Neuronal stem cell (in vitro differentiated cells): ENCODE results near the gene TMEM176B.

Source experiments
- DNase-seq: peaks from one replicate; pipeline ENCODE4 v3.0.0-alpha.2; 2013; ENCODE audit warnings: low spot score
- H2AFZ ChIP-seq: one replicate; pipeline ENCODE4 v1.6.1; 2013; ENCODE audit warnings: mild to moderate bottlenecking, low read length, inconsistent platforms
- H2AK5ac ChIP-seq: 2 replicates; pipeline ENCODE4 v1.6.1; 2013; ENCODE audit warnings: low read depth, mild to moderate bottlenecking, inconsistent platforms, low read length, moderate library complexity, mixed read lengths
- H2BK120ac ChIP-seq: 2 replicates; pipeline ENCODE4 v1.6.1; 2013; ENCODE audit warnings: low read depth, mild to moderate bottlenecking, inconsistent platforms, low read length, moderate library complexity, mixed read lengths
- H2BK12ac ChIP-seq: one replicate; pipeline ENCODE4 v1.6.1; 2013; ENCODE audit warnings: low read length, inconsistent platforms
- H2BK15ac ChIP-seq: 2 replicates; pipeline ENCODE4 v1.6.1; 2013; ENCODE audit warnings: mild to moderate bottlenecking, low read length, inconsistent platforms, mixed read lengths
- H2BK5ac ChIP-seq: one replicate; pipeline ENCODE4 v1.6.1; 2013; ENCODE audit warnings: inconsistent platforms, mild to moderate bottlenecking, low read length, moderate library complexity
- H3K14ac ChIP-seq: one replicate; pipeline ENCODE4 v1.6.1; 2013; ENCODE audit warnings: low read length, inconsistent platforms
- H3K18ac ChIP-seq: 2 replicates; pipeline ENCODE4 v1.6.1; 2013; ENCODE audit warnings: low read length, inconsistent platforms
- H3K23ac ChIP-seq: 2 replicates; pipeline ENCODE4 v1.6.1; 2013; ENCODE audit warnings: low read depth, mild to moderate bottlenecking, mixed read lengths, low read length, inconsistent platforms; ENCODE audit not compliant: poor library complexity
- H3K27ac ChIP-seq: replicated peaks from 3 replicates; pipeline ENCODE4 v1.5.1; 2013; ENCODE audit warnings: low read length, inconsistent platforms
- H3K27me3 ChIP-seq, 3 experiments: 2 replicates each; pipeline ENCODE4 v1.6.1; 2013; ENCODE audit warnings: low read length in 3 of 3, mild to moderate bottlenecking in 2 of 3, inconsistent platforms in 1 of 3, low read depth in 1 of 3, mixed read lengths in 1 of 3, moderate library complexity in 1 of 3; ENCODE audit not compliant: control insufficient read depth in 3 of 3, insufficient read depth in 3 of 3
- H3K36me3 ChIP-seq, 2 donors: replicated peaks in 1 of 2; 2 replicates each; pipeline ENCODE4 v1.6.1; 2013; ENCODE audit warnings: low read length in 2 of 2; ENCODE audit not compliant: control insufficient read depth in 2 of 2, insufficient read depth in 2 of 2
- H3K4ac ChIP-seq: 2 replicates; pipeline ENCODE4 v1.6.1; 2013; ENCODE audit warnings: inconsistent platforms, mild to moderate bottlenecking, low read length, moderate library complexity
- H3K4me1 ChIP-seq, 2 donors: 1 replicate in 1 of 2; 2 replicates in 1 of 2; pipeline ENCODE4 v1.6.1; 2013; ENCODE audit warnings: low read length in 2 of 2, low read depth in 1 of 2; ENCODE audit not compliant: control insufficient read depth in 2 of 2, insufficient read depth in 1 of 2
- H3K4me2 ChIP-seq: one replicate; pipeline ENCODE4 v1.6.1; 2013; ENCODE audit warnings: mild to moderate bottlenecking, low read length, inconsistent platforms; ENCODE audit not compliant: insufficient read depth, poor library complexity, severe bottlenecking
- H3K4me3 ChIP-seq, 2 donors: 2 replicates each; pipeline ENCODE4 v1.5.1; 2013; ENCODE audit warnings: low read length in 2 of 2, mild to moderate bottlenecking in 2 of 2, inconsistent platforms in 1 of 2, moderate library complexity in 1 of 2
- H3K79me1 ChIP-seq: one replicate; pipeline ENCODE4 v1.6.1; 2013; ENCODE audit warnings: low read depth, mild to moderate bottlenecking, inconsistent platforms, low read length, moderate library complexity
- H3K9ac ChIP-seq: one replicate; pipeline ENCODE4 v1.6.1; 2013; ENCODE audit warnings: mild to moderate bottlenecking, low read depth, low read length, inconsistent platforms; ENCODE audit not compliant: poor library complexity
- H3K9me3 ChIP-seq, 2 donors: replicated peaks in 1 of 2; 2 replicates each; pipeline versions ENCODE3 to v1.6.1; 2013; ENCODE audit warnings: low read length in 2 of 2, mild to moderate bottlenecking in 2 of 2, inconsistent platforms in 1 of 2, low read depth in 1 of 2, mixed read lengths in 1 of 2, moderate library complexity in 1 of 2; ENCODE audit not compliant: control insufficient read depth in 2 of 2, insufficient read depth in 1 of 2
- H4K8ac ChIP-seq: one replicate; pipeline ENCODE4 v1.6.1; 2013; ENCODE audit warnings: low read depth, mild to moderate bottlenecking, inconsistent platforms, low read length, moderate library complexity
- H4K91ac ChIP-seq: one replicate; pipeline ENCODE4 v1.6.1; 2013; ENCODE audit warnings: low read length, low read depth, mild to moderate bottlenecking, inconsistent platforms; ENCODE audit not compliant: poor library complexity
- WGBS, 2 donors: extraction: QIAGEN DNeasy Blood & Tissue Kit; methylation state at CpG; one replicate each; pipeline ENCODE4 v1.1.7; 2013; ENCODE audit warnings: missing lambda C conversion rate in 2 of 2, mixed read lengths in 1 of 2; ENCODE audit not compliant: insufficient read length in 2 of 2, insufficient replicate concordance in 1 of 2; ENCODE audit errors: extremely low coverage in 2 of 2; 5-methylcytosine and 5-hydroxymethylcytosine counted together

The TMEM176B gene

DNA sequence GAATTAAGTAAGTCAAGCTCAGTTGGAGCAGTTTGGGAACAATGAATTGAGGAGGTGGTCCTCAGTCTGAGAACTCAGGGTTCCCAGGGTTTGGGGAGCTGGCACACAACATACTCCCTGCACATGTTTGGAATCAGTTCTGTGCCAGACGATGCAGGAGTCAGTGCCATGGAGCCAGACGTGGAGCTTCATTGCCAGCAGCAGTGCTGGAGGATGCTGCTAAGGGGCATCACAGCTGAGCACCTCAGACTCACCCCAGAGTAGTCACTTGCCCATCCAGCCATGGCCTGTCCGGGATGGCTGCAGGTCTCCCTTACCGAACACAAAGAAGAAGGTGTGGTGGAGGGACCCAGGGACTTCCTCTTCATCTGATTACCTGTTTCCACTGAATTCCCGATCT, 55.1 kb downstream of the TMEM176B start:
- no peak overlapping the region for H4K91ac ChIP-seq

DNA sequence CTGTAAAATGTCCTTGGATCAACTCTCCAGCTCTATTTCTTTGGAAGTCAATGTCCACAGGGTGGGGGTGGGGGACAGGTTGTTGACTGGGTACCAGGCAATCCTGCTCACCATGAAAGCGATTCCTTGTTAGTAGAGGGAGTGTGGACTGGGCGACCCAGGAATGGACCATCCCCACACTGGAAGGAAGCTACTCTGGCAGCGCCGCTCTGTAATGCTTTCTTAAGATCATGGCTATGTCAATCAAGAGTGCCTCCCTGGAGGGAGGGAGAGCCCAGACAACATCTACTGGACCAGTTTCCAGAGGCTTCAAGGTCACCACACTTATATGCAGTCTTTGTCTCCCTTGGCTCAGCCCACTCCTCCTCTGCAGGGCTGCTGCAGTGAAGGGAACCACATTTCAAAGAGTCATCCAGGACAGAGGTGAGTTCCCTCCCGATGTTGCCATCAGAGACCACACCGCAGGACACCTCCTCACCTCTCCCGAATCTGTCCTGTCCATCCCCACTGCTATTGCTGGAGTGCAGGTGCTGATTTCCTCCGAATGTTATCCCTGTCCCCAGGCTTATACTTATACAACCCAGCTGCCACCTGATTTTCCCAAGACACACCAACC, 56.0 kb downstream of the TMEM176B start:
- Histone ChIP-seq H3K4ac (no peak overlapping the region), H4K8ac (no peak overlapping the region), H2BK5ac (no peak overlapping the region), H3K9ac (no peak overlapping the region), H3K27me3 (no peaks in the 10 kb centered on the region), H4K91ac (no peak overlapping the region), H3K27ac (no peak overlapping the region), H2BK15ac (no peak overlapping the region), H2BK12ac (no peak overlapping the region), H2AK5ac (no peak overlapping the region), H3K23ac (no peak overlapping the region), H3K14ac (no peak overlapping the region), H3K79me1 (no peaks in the 10 kb centered on the region), H2BK120ac (no peak overlapping the region), H3K4me3 (no peak overlapping the region), H2AFZ (no peak overlapping the region), H3K9me3 (no peaks in the 10 kb centered on the region), H3K36me3 (no peaks in the 10 kb centered on the region), H3K4me2 (no peak overlapping the region), H3K4me1 (no peaks in the 10 kb centered on the region), H3K18ac (no peak overlapping the region)
- DNase-seq = no peak
- WGBS, 2 donors = no CpG with 5 or more reads among the region's 8 CpGs

More for the DNA sequence above, 55.1 kb downstream of the TMEM176B start:
- Histone ChIP-seq H3K9ac (no peak overlapping the region), H3K27me3 (no peaks in the 10 kb centered on the region), H3K9me3 (no peaks in the 10 kb centered on the region), H2BK12ac (no peak overlapping the region), H2AK5ac (no peak overlapping the region), H3K23ac (no peak overlapping the region), H4K8ac (no peak overlapping the region), H3K79me1 (no peaks in the 10 kb centered on the region), H2BK5ac (no peak overlapping the region), H3K18ac (no peak overlapping the region), H2BK15ac (no peak overlapping the region), H3K4me3 (no peak overlapping the region), H3K4me1 (no peaks in the 10 kb centered on the region), H3K14ac (no peak overlapping the region), H2AFZ (no peak overlapping the region), H3K4ac (no peak overlapping the region), H3K4me2 (no peak overlapping the region), H3K36me3 (no peaks in the 10 kb centered on the region), H2BK120ac (no peak overlapping the region), H3K27ac (no peak overlapping the region)
- no peak for DNase-seq
- WGBS, 2 donors = no CpG with 5 or more reads among the region's 5 CpGs

DNA sequence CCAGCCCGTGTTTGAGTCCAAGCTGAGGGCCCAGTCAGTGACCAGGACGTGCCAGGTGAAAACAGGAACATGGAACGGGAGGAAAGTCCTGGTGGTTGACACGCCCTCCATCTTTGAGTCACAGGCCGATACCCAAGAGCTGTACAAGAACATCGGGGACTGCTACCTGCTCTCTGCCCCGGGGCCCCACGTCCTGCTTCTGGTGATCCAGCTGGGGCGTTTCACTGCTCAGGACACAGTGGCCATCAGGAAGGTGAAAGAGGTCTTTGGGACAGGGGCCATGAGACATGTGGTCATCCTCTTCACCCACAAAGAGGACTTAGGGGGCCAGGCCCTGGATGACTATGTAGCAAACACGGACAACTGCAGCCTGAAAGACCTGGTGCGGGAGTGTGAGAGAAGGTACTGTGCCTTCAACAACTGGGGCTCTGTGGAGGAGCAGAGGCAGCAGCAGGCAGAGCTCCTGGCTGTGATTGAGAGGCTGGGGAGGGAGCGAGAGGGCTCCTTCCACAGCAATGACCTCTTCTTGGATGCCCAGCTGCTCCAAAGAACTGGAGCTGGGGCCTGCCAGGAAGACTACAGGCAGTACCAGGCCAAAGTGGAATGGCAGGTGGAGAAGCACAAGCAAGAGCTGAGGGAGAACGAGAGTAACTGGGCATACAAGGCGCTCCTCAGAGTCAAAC, 57.7 kb downstream of the TMEM176B start:
- Histone ChIP-seq H3K23ac (no peak overlapping the region), H2AFZ (no peak overlapping the region), H3K27ac (no peak overlapping the region), H3K36me3 (no peaks in the 10 kb centered on the region), H3K9ac (no peak overlapping the region), H2AK5ac (no peak overlapping the region), H3K4me1 (no peaks in the 10 kb centered on the region), H3K79me1 (no peaks in the 10 kb centered on the region), H3K4ac (no peak overlapping the region), H2BK15ac (no peak overlapping the region), H2BK120ac (no peak overlapping the region), H3K18ac (no peak overlapping the region), H4K91ac (no peak overlapping the region), H2BK5ac (peak overlapping the region; percentile 4), H2BK12ac (no peak overlapping the region), H3K4me3 (no peak overlapping the region), H3K9me3 (no peaks in the 10 kb centered on the region), H3K27me3 (peaks cover 0 to 5% (median 4%) of the 10 kb centered on the region in 3 experiments), H4K8ac (no peak overlapping the region), H3K4me2 (no peak overlapping the region), H3K14ac (peak overlapping the region; percentile 22)
- WGBS, 2 donors = no CpG with 5 or more reads among the region's 14 CpGs
- DNase-seq = no peak
